Ishikawa (cell line): ENCODE measurements around the gene YWHAH.

Experiments
- CEBPB ChIP-seq: IDR thresholded peaks from 2 replicates; pipeline ENCODE4 v1.6.1; 2012
- CREB1 ChIP-seq: IDR thresholded peaks from 2 replicates; pipeline ENCODE4 v1.6.1; 2012; ENCODE audit warnings: low read depth
- EGR1 ChIP-seq: IDR thresholded peaks from 2 replicates; pipeline ENCODE4 v1.6.1; 2012
- EP300 ChIP-seq: IDR thresholded peaks from 2 replicates; pipeline ENCODE4 v1.6.1; 2012; ENCODE audit warnings: borderline replicate concordance
- FOXM1 ChIP-seq: IDR thresholded peaks from 2 replicates; pipeline ENCODE4 v1.6.1; 2012; ENCODE audit warnings: low read depth, borderline replicate concordance
- MAX ChIP-seq: IDR thresholded peaks from 2 replicates; pipeline ENCODE4 v1.6.1; 2012
- NFIC ChIP-seq: IDR thresholded peaks from 2 replicates; pipeline ENCODE4 v1.6.1; 2012
- RAD21 ChIP-seq: IDR thresholded peaks from 2 replicates; pipeline ENCODE4 v1.6.1; 2012; ENCODE audit warnings: low read depth
- TAF1 ChIP-seq: IDR thresholded peaks from 2 replicates; pipeline ENCODE4 v1.6.1; 2012; ENCODE audit warnings: low read depth, mild to moderate bottlenecking
- TCF12 ChIP-seq: IDR thresholded peaks from 2 replicates; pipeline ENCODE4 v1.6.1; 2012; ENCODE audit warnings: low read depth
- TEAD4 ChIP-seq: IDR thresholded peaks from 2 replicates; pipeline ENCODE4 v1.6.1; 2012
- USF1 ChIP-seq: IDR thresholded peaks from 2 replicates; pipeline ENCODE4 v1.6.1; 2012
- YY1 ChIP-seq: IDR thresholded peaks from 2 replicates; pipeline ENCODE4 v1.6.1; 2012; ENCODE audit warnings: low read depth
- ZBTB7A ChIP-seq: IDR thresholded peaks from 2 replicates; pipeline ENCODE4 v1.6.1; 2012; ENCODE audit warnings: low read depth
- TF ChIP-seq, protein P1 (sequence below): IDR thresholded peaks from 2 replicates; pipeline ENCODE4 v1.6.1; 2012; ENCODE audit warnings: low read depth, mild to moderate bottlenecking

The YWHAH gene

GRCh38 chr22:31952472-31952871, 8.1 kb downstream of the YWHAH start:
- TF ChIP-seq MAX = no peak
- no peak for TF ChIP-seq RAD21
- no peak for TF ChIP-seq EGR1
- TF ChIP-seq CEBPB = no peak

DNA sequence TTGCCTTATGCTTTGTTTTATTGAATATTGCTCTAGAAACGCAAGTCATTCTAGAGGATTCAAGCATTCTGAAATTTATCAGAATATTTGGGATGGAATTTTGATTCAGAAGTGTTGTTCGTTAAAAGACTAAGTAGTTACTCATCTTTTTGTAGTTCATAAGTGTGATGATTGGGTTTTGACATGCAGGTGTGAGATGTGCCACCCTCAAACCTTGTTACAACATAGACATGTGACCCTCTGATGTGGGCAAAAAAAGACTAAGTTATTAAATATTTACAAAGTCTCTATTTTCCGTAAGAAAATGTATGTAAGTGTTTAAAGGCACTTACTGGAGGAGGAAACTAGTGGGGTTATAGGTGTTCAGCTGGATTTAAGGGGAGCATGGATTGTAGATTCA, 8.9 kb downstream of the YWHAH start:
- no peak for TF ChIP-seq USF1
- TF ChIP-seq TAF1 = no peak
- no peak for TF ChIP-seq MAX
- TF ChIP-seq CEBPB = no peak
- TF ChIP-seq YY1 = no peak
- no peak for TF ChIP-seq TEAD4
- TF ChIP-seq RAD21 = no peak
- no peak for TF ChIP-seq CREB1
- TF ChIP-seq FOXM1 = no peak
- TF ChIP-seq, protein P1, sequence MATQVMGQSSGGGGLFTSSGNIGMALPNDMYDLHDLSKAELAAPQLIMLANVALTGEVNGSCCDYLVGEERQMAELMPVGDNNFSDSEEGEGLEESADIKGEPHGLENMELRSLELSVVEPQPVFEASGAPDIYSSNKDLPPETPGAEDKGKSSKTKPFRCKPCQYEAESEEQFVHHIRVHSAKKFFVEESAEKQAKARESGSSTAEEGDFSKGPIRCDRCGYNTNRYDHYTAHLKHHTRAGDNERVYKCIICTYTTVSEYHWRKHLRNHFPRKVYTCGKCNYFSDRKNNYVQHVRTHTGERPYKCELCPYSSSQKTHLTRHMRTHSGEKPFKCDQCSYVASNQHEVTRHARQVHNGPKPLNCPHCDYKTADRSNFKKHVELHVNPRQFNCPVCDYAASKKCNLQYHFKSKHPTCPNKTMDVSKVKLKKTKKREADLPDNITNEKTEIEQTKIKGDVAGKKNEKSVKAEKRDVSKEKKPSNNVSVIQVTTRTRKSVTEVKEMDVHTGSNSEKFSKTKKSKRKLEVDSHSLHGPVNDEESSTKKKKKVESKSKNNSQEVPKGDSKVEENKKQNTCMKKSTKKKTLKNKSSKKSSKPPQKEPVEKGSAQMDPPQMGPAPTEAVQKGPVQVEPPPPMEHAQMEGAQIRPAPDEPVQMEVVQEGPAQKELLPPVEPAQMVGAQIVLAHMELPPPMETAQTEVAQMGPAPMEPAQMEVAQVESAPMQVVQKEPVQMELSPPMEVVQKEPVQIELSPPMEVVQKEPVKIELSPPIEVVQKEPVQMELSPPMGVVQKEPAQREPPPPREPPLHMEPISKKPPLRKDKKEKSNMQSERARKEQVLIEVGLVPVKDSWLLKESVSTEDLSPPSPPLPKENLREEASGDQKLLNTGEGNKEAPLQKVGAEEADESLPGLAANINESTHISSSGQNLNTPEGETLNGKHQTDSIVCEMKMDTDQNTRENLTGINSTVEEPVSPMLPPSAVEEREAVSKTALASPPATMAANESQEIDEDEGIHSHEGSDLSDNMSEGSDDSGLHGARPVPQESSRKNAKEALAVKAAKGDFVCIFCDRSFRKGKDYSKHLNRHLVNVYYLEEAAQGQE = no peak
- no peak for TF ChIP-seq EGR1
- no peak for TF ChIP-seq ZBTB7A
- no peak for TF ChIP-seq EP300

GRCh38 chr22:31954535-31955523, 10.5 kb downstream of the YWHAH start:
- TF ChIP-seq RAD21 (no peak), EGR1 (no peak), YY1 (no peak), TCF12 (no peak), MAX (no peak), ZBTB7A (no peak), CREB1 (no peak), USF1 (no peak), EP300 (no peak), TEAD4 (no peak), NFIC (no peak), CEBPB (no peak), FOXM1 (no peak), TAF1 (no peak)
- TF ChIP-seq, protein P1 = no peak

GRCh38 chr22:31956360-31956759, 12.0 kb downstream of the YWHAH start:
- TF ChIP-seq RAD21 = no peak
- TF ChIP-seq EGR1 = no peak

- TF ChIP-seq NFIC (no peak), TCF12 (no peak), TAF1 (no peak), YY1 (no peak)
These were observed 13.7 kb downstream of the YWHAH start for GRCh38 chr22:31957970-31958594.
